Suppressor macrophage (primary cell): ENCODE measurements around the gene IER3.
"Not testable (repeated sequence)": the region's sequence is repeated elsewhere in the genome, so short reads cannot be mapped to it uniquely, and the experiment has no call there.

Experiments used
- DNase-seq, 4 experiments: peaks; one replicate each; pipeline ENCODE4 v3.0.0-alpha.2; 2020 to 2022

IER3 gene

DNA sequence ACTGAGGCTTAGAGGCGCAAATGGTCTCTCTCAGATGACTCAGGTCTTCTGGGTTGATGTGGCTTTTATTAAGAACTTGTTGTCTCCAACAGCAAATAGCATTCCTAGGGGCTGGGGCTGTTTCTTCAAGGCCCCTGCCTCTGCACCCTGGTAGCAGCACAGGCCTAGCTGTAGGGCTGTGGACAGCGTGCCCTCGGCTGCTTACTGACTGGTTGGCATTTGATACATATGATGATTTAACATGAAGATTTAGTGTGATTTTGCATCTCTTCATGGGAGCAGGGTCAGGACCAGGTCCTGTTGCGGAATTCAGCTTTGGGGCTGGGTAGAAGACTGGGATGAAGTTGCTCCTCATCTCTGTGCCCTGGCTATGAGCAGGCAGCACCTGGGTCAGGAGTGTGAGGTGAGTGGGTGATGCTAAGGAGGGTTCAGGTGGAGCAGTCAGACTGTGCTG is 24.3 kb upstream of the IER3 start:
- peak in 1 of 4 experiments; percentile 25 for DNase-seq

- no peak for DNase-seq
These were observed 23.6 kb upstream of the IER3 start for GRCh38 chr6:30767944-30768301.

GRCh38 chr6:30767158-30767943 is 23.0 kb upstream of the IER3 start:
- DNase-seq: no peak

DNA sequence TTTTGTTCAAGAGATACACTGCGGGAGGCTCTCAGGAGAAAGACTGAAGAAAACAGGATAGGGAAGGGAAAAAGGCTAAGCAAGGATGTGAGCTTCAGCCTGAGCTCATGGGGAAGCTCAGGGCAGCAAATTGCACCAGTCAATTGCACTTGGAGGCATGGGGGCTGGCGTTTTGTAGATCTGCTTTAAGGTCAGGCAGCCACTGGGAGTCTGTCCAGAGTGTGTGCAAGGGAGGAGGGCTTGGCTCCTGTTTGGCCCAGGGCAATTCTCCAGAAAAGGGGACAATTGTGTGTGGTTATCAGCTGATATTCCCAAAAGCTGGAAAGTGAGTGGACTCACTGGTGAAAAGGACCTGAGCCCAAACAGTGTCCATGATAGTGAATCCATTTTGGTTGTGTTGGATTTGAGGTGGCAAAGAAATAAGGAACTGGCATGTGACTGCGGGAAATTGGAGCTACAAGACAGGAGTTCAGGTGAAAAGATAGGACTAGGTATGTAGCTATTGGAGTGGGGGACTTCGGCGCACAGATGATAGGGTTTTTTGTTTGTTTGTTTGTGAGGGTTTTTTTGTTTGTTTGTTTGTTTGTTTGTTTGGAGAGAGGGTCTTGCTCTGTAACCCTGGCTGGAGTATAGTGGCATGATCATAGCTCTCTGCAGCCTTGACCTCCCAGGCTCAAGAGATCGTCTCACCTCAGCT is 22.3 kb upstream of the IER3 start:
- peak in 3 of 4 experiments; percentile 31 to 58 (median 54) for DNase-seq

- not testable (repeated sequence) for DNase-seq
These were observed 21.1 kb upstream of the IER3 start for GRCh38 chr6:30765495-30765894.

- DNase-seq: not testable (repeated sequence)
These were observed 20.2 kb upstream of the IER3 start for GRCh38 chr6:30764490-30765043.

DNA sequence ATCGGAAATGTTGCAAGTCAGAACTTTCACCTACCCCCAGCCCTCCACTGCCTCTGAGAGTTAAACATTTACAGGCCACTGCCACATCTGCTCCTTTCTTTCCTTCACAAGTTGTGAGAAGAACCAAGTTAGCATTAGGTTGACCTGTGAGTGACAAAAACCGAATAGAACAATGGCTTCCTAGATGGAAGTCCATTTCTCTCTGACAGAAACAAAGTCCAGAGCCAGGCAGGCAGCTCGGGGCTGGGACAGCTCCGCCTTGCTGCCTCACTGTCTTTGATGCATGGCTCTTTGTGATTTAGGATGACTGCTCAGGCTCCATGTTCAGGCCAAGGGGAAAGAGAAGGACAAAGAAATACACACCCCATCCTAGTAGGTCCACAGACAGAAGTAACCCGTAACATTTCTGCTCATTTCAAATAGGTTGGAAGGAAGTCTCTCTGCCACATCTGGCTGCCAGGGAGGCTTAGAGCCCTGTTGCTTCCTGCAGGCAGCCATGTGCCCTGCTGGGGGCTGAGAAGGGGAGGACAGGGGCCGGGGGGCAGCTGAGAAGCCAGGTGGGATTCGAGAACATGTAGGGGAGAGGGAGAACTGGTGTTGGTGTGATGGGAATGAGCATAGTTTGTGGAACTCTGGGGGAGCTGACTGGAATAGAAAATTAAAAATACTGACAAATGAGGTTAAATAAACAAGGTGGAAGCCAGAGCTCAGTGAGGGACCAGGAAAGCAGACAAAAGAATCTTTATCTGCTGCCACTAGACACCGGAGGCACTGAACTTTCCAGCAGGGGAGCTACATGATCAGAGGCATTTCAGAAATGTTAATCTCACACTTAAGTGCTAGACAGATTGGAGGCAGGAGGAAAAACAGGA is 19.5 kb upstream of the IER3 start:
- no peak for DNase-seq

- DNase-seq: no peak
These were observed 18.8 kb upstream of the IER3 start for GRCh38 chr6:30763155-30763617.

DNA sequence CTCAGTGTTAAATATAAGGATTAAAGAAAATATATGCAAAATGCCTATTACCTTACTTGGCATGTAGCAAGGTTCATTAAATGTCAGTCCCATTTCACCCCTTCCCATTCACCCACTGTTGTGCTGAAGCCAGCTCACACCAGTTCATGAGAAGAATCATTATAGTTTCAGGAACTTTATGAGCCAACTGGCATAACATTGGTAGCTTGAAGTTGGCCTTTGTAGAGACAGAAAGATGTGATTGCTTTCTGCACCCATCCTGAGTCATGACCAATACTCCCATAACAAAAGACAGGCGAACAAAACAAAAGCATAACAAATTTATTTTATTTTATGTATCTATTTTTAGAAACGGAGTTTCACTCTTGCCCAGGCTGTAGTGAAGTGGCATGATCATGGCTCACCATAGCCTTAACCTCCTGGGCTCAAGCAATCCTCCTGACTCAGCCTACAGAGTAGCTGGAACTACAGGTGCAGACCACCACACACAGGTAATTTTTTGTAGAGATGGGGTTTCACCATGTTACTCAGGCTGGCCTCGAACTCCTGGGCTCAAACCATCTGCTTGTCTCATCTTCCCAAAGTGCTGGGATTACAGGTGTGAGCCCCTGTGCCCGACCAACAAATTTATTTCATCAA is 17.6 kb upstream of the IER3 start:
- DNase-seq: peak in 1 of 4 experiments; percentile 29

- DNase-seq: peak; percentile 26 to 72 (median 58)
These were observed 16.2 kb upstream of the IER3 start for GRCh38 chr6:30760549-30760948.

DNA sequence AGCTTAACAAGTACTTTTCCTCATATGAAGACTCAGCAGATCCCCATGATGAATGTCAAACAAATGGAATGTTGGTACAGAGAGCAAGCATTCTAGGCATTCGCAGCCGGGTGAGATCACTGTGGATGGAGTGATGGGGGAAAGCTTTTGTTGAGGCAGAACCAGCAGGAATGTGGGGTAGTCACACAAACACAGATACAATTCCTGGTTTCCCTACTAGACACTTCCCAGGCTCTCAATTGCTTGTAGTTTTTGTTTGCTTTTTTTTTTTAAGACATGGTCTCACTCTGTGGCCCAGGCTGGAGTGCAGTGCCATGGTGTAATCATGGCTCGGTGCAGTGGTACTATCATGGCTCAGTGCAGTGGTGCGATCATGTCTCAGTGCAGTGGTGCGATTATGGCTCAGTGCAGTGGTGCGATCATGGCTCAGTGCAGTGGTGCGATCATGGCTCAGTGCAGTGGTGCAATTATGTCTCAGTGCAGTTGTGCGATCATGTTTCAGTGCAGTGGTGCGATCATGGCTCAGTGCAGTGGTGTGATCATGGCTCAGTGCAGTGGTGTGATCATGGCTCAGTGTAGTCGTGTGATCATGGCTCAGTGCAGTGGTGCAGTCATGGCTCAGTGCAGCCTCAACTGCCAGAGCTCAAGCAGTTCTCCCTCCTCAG is 15.4 kb upstream of the IER3 start:
- no peak for DNase-seq

GRCh38 chr6:30757261-30757904 is 13.0 kb upstream of the IER3 start:
- DNase-seq: no peak

DNA sequence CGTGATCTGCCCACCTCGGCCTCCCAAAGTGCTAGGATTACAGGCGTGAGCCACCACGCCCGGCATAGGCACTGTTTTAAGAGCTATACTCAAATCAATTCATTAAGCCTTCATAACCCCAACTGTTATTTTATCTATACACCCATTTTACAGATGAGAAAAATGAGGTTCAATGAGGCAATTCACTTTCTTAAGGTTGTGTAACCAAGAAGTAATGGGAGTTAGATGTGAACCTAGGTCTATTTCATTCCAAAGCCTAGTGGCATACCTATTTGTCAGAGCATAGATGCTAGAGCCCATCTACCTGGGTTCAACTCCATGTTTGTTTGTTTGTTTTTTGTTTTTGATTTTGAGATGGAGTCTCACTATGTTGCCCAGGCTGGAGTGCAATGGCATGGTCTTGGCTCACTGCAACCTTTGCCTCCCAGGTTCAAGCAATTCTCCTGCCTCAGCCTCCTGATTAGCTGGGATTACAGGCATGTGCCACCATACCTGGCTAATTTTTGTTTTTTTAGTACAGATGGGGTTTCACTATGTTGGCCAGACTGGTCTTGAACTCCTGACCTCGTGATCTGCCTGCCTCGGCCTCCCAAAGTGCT is 12.2 kb upstream of the IER3 start:
- DNase-seq: not testable (repeated sequence)

DNA sequence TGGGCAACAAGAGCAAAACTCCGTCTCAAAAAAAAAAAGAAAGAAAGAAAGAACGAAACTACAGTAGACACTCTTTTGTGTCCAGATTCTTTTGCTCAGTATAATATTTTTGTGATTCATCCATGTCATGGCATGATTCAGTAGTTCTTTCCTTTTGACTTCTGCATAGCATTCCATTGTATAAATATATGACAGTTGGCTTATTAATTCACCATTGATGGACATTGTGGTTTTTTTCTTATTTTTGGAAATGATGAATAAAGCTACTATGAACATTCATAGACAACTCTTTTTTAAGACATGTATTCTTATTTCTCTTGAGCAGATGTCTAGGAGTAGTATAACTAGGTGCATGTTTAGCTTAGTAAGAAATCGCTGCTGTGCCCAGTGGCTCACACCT is 10.3 kb upstream of the IER3 start:
- DNase-seq: no peak

GRCh38 chr6:30752157-30752927 is 8.0 kb upstream of the IER3 start:
- peak; percentile 93 to 98 (median 96) for DNase-seq

DNA sequence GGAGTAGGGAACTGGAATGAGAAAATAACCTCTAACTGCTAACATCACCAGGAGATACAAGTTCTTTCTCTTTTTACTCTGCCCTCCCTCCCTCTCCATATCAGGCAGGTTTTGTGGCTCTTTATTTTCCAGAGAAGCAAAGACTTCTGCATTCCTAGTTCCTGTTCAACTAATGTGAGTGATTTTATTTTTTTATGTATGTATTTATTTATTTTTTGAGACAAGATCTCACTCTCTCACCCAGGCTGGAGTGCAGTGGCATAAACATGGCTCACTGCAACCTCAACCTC is 6.0 kb upstream of the IER3 start:
- peak; percentile 24 to 63 (median 54) for DNase-seq

- no peak for DNase-seq
These were observed 5.4 kb upstream of the IER3 start for GRCh38 chr6:30749554-30750378.

- no peak for DNase-seq
These were observed 4.6 kb upstream of the IER3 start for GRCh38 chr6:30748851-30749540.
